Measurements from ENCODE around the gene ITPR2.
"Not testable (repeated sequence)": the region's sequence is repeated elsewhere in the genome, so short reads cannot be mapped to it uniquely, and the experiment has no call there.

Gene ITPR2

GRCh38 chr12:26777236-26777635 lies 55.8 kb downstream of the ITPR2 start:
- no peaks in the 10 kb centered on the region for H3K4me1 ChIP-seq
- no peak for TF ChIP-seq CTCF (IDR thresholded peaks at IDR 0.05)
- H3K36me3 ChIP-seq = peaks cover 0 to 4% (median 0%) of the 10 kb centered on the region in 3 donors
- H3K27me3 ChIP-seq = no peaks in the 10 kb centered on the region
- H3K27ac ChIP-seq = no peak overlapping the region
- no peak for DNase-seq
- intact Hi-C loops (cut with DNase I; ENCODE audit: low total_unique reads) = no loop called here
- no peak overlapping the region for H3K4me3 ChIP-seq
- H3K9me3 ChIP-seq = peaks cover 0 to 23% (median 11%) of the 10 kb centered on the region in 3 donors

- H3K36me3 ChIP-seq; H3K4me3 ChIP-seq; intact Hi-C loops (cut with DNase I; ENCODE audit: low total_unique reads); H3K27me3 ChIP-seq; DNase-seq; H3K27ac ChIP-seq; H3K4me1 ChIP-seq: not testable (repeated sequence)
- peaks cover 0 to 23% (median 11%) of the 10 kb centered on the region in 3 donors for H3K9me3 ChIP-seq
Measured at GRCh38 chr12:26775991-26776390, 57.0 kb downstream of the ITPR2 start.

GRCh38 chr12:26773313-26774104 lies 59.5 kb downstream of the ITPR2 start:
- Histone ChIP-seq H3K9me3 (peaks cover 0 to 23% (median 11%) of the 10 kb centered on the region in 3 donors), H3K27ac (no peak overlapping the region), H3K4me1 (peaks cover 0 to 10% (median 4%) of the 10 kb centered on the region in 4 donors), H3K4me3 (no peak overlapping the region), H3K36me3 (peaks cover 0 to 4% (median 0%) of the 10 kb centered on the region in 3 donors), H3K27me3 (no peaks in the 10 kb centered on the region)
- DNase-seq = no peak
- no peak for TF ChIP-seq CTCF (IDR thresholded peaks at IDR 0.05)
- intact Hi-C loops (cut with DNase I; ENCODE audit: low total_unique reads) = no loop called here

GRCh38 chr12:26771861-26772260 lies 61.1 kb downstream of the ITPR2 start:
- H3K9me3 ChIP-seq = peaks cover 0 to 8% (median 5%) of the 10 kb centered on the region in 3 donors
- H3K4me1 ChIP-seq = peaks cover 0 to 10% (median 4%) of the 10 kb centered on the region in 4 donors
- no peak overlapping the region for H3K4me3 ChIP-seq
- H3K36me3 ChIP-seq = no peaks in the 10 kb centered on the region
- DNase-seq = no peak
- H3K27ac ChIP-seq = no peak overlapping the region
- intact Hi-C loops (cut with DNase I; ENCODE audit: low total_unique reads) = no loop called here
- H3K27me3 ChIP-seq = no peaks in the 10 kb centered on the region
- TF ChIP-seq CTCF (IDR thresholded peaks at IDR 0.05) = no peak

GRCh38 chr12:26770239-26771070 lies 62.5 kb downstream of the ITPR2 start:
- intact Hi-C loops (cut with DNase I; ENCODE audit: low total_unique reads) = no loop called here
- Histone ChIP-seq H3K9me3 (no peaks in the 10 kb centered on the region), H3K36me3 (no peaks in the 10 kb centered on the region), H3K4me3 (no peak overlapping the region), H3K27ac (no peak overlapping the region), H3K4me1 (peaks cover 0 to 10% (median 4%) of the 10 kb centered on the region in 4 donors), H3K27me3 (no peaks in the 10 kb centered on the region)
- no peak for DNase-seq
- no peak for TF ChIP-seq CTCF (IDR thresholded peaks at IDR 0.05)

- H3K4me3 ChIP-seq = no peak overlapping the region
- no peak for TF ChIP-seq CTCF (IDR thresholded peaks at IDR 0.05)
- intact Hi-C loops (cut with DNase I; ENCODE audit: low total_unique reads) = no loop called here
- no peaks in the 10 kb centered on the region for H3K36me3 ChIP-seq
- no peak overlapping the region for H3K27ac ChIP-seq
- no peak for DNase-seq
- no peaks in the 10 kb centered on the region for H3K9me3 ChIP-seq
- H3K4me1 ChIP-seq = peaks cover 0 to 10% (median 4%) of the 10 kb centered on the region in 4 donors
- no peaks in the 10 kb centered on the region for H3K27me3 ChIP-seq
Measured at GRCh38 chr12:26769611-26770010, 63.4 kb downstream of the ITPR2 start.

All from tibial artery (tissue), 4 donors.